Mesenteric fat pad (tissue), 1 donor: ENCODE results near the gene MGAT4D. TPM values are rescaled to one million over a fixed set of nuclear protein-coding genes. Genes with fewer than 3 reads are reported as not detected.
A peak's percentile ranks its signal among the peaks of the same experiment; 100 is the strongest.
"Not testable (repeated sequence)": the region's sequence is repeated elsewhere in the genome, so short reads cannot be mapped to it uniquely, and the experiment has no call there.

Experiments
- DNase-seq: peaks from one replicate; pipeline ENCODE4 v3.0.0-alpha.2; 2020; ENCODE audit warnings: low spot score
- total RNA-seq: library from RNA; stranded (reverse); fragmentation: NEBNext Ultra II Directional; extraction: Animal tissue kit (Norgen Biotek cat#: 25700); gene quantifications from one replicate; pipeline ENCODE4 v1.2.1, GENCODE V29; 2021
- donor health status: DM: yes; HTN: yes; CAD: no.

The MGAT4D gene
- total RNA-seq, 1 donor from 2014 or later, result not detected

DNA sequence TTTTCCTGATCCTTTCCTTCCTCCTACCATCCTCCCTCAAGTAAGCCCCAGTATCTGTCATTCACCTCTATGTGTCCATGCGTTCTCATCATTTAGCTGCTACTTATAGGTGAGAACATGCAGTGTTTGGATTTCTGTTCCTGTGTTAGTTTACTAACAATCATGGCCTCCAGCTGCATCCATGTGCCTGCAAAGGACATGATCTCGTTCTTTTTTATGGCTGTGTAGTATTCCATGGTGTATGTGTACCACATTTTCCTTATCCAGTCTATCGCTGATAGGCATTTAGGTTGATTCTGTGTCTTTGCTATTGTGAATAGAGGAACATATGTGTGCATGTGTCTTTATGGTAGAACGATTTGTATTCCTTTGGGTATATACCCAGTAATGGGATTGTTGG lies 53.7 kb downstream of the MGAT4D start:
- DNase-seq, result not testable (repeated sequence)

DNA sequence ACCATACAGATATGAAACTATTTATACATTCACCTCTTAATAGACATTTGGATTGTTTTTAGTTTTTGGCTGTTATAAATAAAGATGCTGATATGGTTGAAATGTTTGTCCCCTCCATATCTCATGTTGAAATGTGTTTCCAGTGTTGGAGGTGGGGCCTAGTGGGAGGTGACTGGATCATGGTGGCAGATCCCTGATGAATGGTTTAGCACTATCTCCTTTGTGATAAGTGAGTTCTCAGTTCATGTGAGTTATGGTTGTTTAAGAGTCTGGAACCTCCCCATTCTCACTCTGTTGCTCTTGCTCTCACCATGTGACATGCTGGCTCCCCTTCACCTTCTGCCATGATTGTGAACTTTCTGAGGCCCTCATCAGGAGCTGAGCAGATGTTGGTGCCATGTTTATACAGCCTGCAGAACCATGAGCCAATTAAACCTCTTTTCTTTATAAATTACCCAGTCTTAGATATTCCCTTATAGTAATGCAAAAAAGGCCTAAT lies 58.4 kb downstream of the MGAT4D start:
- no peak for DNase-seq

DNA sequence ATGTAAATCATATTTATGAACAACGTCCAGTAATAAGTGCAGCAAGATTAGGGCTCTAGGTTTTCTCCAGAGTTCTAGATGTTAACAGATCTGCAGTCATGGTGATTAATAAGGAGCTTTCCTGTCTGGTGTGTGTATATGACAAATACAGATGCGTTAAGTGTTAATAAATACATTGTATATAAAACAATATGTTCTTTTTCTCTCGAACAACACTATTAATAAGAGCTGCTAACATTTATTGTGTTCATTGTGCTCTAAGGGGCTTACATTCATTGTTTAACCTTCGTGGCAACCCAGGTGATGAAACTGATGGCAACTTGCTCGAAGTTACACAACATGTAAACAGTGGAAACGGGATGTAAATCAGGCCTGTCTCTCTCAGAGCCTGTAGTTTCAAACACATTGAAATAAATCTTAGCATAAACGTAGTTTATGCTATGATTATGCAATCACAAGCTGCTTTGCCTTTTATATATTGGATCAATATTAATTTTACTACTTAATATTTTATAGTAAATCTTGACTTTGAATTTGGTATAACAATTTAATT lies 70.1 kb downstream of the MGAT4D start:
- no peak for DNase-seq

DNA sequence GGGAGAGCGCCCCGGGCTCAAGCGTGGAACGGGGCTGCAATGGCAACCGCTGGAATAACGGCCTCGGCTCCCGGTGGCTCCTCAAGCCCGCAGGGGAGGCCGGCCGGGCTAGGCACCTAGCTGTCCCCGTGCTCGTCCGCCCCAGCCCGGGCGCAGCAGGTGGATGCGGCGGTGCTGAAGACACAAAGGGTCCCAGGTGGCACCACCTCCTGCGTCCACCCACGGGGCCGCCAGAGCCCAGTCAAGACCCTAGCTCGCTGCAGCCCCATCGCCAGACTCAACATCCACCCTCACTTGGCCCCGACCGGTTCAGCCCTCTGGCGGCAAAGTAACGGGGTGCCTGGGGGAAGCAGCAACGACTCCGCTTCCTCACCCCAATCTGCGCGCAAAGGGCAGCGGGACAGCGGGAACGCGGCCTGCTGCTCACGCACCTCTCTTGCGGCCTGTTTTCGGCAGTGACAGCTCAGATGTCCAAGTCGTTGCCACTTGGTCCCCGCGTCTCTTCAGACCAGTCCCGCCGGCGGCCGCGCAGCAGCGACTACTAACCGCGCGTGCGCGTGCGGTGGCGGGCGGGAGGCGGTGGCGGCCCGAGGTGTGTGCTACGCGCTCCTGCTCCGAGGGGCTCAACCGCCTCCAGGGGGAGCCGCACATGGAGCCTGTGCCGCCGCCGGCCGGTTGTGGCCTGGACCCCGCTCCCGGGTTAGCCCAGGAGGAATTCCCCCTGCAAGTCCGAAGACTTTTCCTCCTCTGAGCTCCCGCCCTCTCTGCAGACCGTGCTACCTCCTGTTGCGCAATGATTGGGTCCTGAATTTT lies 70.8 kb downstream of the MGAT4D start, which contains the start of gene CLGN:
TSS of gene CLGN (minus strand) at position 543 of the 813 bp plus-strand sequence. CDS start 14,570 bp downstream, outside the sequence.
- peak; percentile 90 for DNase-seq

- DNase-seq, result no peak
These were observed 71.4 kb downstream of the MGAT4D start for GRCh38 chr4:140426610-140427105.

DNA sequence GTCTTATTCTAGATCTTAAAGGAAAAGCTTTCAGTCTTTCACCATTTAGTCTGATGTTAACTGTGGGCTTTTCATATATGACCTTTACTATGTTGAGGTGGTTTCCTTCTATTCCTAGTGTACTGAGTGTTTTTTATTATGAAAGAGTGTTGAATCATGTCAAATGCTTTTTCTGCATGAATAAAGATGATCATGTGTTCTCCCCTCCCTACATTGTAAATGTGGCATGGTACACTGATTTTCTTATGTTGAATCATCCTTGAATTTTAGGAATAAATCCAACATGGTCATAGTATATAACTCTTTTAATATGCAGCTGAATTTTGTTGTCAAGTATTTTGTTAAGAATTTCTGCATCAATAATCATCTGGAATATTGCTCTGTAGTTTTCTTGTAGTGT lies 75.0 kb downstream of the MGAT4D start:
- DNase-seq, result no peak

- not testable (repeated sequence) for DNase-seq
These were observed 84.7 kb downstream of the MGAT4D start for GRCh38 chr4:140413130-140413969.

DNA sequence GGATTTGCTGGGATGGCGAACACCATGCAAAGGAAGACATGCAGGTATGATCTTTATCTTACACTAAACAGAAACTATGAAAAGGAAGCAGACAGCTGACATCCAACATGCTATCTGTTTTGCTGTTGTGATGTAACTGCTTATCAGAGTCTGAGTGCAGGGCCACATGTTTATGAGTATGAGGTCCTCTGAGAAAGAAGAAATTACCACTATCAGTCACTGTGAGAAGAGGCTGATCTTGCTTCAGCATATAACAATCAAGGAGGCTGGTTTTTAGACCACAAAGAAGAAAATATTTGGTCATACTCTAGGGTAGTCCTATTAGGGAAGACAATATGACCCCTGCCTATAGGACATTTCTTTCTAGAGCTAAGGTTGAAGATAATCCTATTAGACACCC lies 89.1 kb downstream of the MGAT4D start:
- DNase-seq, result no peak

GRCh38 chr4:140406292-140406691 lies 91.8 kb downstream of the MGAT4D start:
- no peak for DNase-seq

DNA sequence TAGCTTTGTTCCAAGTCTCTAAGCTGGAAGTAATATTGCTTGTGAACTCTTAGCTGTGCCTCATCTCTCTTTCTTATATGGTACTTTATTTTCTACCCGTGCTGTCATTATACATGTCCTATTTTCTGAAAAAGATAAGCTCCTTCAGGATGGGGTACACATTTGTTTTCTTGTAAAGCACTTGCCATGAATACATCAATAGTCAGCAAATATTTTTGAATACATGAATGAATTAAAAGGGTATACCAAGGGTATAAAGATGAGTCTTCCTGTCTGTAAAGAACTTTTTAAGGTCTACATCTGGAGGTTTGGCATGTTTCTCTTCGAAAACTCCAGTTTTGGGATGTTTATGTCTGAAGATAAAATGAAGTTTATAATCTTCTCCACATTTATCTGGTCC lies 98.0 kb downstream of the MGAT4D start:
- DNase-seq, result no peak

DNA sequence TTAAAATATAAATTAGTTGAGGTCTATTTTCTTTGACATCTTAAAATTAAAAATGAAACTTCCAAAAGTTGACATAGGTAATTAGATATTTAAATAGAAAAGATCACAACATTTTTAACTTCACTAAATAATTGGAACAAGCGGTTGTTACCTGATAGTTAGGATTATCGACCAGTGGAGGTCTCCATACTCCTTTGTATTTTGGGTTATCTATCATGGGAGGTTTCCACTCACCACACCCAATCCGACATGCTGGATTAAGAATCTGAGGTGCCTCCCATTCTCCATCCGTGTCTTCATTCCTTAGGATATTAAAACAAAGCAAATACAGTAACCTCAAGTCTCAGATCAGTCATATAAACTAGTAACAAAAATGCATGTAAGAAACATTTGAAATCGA lies 102.4 kb downstream of the MGAT4D start:
- DNase-seq, result no peak

Other genes starting within 250 kb of the MGAT4D start
- gene SCOC, start 124.6 kb downstream of the MGAT4D start, total RNA-seq, result 38.1 TPM
- gene CLGN, start 70.6 kb downstream of the MGAT4D start, total RNA-seq, result not detected
- 18.7 TPM for gene ELMOD2, start 25.9 kb upstream of the MGAT4D start, total RNA-seq
- gene UCP1, start 70.7 kb upstream of the MGAT4D start, total RNA-seq, result not detected